GM21423 (cell line): Measurements from ENCODE around the gene MSH5.
A peak's percentile ranks its signal among the peaks of the same experiment; 100 is the strongest.

ENCODE experiments used
- ATAC-seq: cut with Tn5 transposase; IDR thresholded peaks from one replicate; pipeline ENCODE4 v1.9.1; 2021; ENCODE audit warnings: mild to moderate bottlenecking, moderate library complexity; ENCODE audit not compliant: unreplicated experiment

MSH5 gene

DNA sequence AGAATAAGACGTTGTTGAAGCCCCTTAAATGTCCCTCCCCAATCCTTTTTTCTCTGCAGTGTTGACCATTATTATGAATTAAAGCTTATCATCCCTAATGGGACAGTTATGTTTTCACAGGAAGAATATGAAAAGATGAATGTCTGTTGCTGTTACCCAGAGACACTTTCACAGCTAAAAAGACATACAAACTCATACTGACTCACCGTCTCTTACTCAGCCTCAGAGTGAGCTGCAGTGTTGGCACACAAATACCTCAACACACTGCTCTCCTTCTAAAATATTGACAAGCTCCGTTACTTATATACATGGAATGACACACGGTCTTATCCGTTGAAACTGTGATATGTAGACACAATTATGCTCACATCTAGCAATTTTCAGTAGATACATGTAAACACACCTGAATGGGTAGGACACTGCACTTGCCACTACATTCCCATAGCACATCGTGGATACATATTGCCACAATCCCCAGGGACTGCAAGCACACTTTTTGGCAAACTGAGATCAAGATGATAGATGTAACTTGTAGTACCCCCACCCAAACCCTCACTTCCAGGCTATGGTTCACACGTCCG lies 13.0 kb downstream of the MSH5 start:
- no peak for ATAC-seq

DNA sequence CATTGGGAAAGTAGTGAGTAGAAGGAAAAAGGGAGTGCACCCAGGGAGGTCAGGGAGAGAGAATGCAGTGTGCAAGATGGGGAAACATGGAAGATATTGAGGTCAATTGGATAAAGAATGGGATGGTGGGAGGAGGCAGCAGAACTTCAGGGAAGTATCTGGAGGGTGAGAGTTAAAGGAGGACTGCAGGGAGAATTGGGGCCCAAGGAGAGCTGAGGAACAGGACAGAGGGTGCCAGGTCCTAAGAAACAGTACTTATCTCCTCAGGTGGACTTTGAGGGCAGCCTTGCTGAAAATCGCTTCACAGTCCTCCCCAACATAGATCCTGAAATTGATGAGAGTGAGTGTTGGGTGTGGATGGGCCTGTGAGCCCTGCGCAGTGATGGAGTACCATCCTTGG lies 18.5 kb downstream of the MSH5 start:
- ATAC-seq: no peak

DNA sequence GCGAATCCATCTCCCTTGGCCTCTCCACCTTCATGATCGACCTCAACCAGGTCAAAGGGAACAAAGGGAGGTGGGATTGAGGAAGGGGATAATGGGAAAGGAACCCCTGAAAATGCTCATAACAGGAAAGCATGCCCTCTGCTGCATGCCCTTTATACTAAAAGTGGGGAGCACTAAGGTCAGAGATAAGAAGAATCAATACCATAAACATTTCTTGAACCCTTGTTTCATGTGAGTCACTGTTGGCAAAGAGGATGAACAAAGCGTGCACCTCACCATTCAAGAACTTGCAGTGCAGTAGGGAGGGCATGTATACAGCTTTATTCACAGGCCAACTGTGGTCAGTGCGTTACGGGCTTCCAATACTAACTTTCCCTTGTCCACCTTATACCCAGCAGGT lies 21.0 kb downstream of the MSH5 start:
- ATAC-seq: no peak

DNA sequence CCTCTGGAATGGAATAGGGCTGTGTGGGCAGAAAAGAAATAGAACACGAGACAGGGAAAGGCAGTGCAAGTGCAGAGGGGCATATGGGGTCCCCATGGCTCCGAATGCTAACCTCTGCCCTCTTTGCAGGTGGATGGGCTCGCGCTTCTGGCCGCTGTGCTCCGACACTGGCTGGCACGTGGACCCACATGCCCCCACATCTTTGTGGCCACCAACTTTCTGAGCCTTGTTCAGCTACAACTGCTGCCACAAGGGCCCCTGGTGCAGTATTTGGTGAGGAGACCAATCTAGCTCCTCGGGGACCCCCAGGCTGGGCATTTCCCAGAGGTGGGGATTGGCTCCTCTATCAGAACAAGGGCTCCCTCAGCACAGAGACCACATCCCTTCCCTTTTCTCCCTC lies 21.5 kb downstream of the MSH5 start:
- no peak for ATAC-seq

DNA sequence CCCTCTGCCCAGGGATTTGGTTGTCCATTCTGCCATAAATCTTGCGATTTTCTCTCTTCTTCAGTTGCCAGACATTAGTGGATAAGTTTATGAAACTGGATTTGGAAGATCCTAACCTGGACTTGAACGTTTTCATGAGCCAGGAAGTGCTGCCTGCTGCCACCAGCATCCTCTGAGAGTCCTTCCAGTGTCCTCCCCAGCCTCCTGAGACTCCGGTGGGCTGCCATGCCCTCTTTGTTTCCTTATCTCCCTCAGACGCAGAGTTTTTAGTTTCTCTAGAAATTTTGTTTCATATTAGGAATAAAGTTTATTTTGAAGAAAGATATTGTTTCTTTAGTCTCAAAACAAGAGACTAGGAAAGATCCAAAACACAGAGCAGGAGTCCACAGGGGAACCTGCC lies 22.6 kb downstream of the MSH5 start, which contains the start of gene SAPCD1:
TSS of gene SAPCD1 (plus strand) at position 301 of the 400 bp plus-strand sequence. CDS start 399 bp downstream, outside the sequence.
- ATAC-seq: no peak

DNA sequence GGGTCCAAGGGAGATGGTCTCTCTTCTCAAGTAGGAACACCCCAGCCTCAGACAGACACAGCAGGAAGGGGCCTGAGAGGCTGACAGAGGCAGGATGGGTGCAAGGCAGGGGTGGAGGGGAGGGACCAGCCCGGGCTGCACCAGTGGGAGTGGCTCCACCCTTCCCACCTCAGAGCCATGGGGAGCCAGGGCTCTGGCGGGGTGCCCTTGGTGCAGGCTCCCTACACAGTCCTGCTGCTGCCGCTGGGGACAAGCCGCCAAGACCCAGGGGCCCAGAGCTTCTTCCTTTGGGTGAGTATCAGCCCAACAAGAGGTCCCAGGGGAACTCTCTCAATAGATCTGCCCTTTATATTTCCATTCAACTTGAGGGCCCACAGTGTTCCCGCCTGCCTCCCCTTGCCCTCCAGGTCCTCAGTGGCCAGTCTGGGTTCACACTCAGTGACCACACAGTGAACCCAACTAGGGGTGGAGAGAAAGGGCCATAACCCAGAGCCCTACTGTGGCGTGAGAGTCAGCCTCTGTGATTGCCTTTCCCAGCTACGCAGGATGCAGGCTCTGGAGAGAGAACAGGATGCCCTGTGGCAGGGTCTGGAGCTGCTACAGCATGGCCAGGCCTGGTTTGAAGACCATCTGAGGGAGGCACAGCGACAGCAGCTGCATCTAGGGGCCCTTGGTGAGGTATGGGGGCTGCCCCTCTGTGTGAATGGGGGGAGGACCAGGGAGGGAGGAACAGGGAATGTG lies 23.2 kb downstream of the MSH5 start:
- ATAC-seq: no peak

DNA sequence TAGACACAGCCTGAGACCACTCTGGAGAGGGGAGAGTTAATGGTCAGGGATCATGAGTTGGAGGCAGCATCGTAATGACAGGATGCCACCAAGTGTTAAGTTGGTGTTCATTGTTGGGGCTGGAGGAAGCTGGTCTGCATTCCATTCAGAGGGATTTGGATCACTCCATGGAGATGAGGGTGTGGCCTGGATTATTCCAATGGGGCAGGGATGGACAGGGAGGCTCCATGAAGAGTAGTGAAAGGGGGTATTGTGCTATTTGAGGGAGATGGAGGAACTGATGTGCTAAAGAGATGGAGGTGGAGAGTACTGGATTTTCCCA lies 23.8 kb downstream of the MSH5 start:
- ATAC-seq: no peak

DNA sequence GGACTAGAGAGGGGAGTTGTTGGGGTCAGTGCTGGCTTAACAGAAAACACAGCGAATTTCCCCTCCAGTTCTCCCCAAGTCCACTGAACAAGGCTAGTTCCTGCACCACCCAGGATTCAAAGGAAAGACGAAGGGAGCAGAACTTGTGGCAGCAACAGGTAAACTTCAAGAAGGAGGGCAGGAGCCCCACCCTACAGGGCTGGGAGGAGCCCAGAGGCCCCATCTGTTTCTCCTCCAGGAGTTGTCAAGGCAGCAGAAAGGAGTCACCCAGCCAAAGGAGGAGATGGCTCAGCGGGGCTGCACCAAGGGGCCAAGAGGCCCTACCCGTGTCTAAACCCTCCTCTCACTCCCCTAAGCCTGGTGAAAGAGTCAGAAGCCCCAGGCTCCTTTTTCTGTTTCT lies 24.4 kb downstream of the MSH5 start:
- ATAC-seq: no peak

DNA sequence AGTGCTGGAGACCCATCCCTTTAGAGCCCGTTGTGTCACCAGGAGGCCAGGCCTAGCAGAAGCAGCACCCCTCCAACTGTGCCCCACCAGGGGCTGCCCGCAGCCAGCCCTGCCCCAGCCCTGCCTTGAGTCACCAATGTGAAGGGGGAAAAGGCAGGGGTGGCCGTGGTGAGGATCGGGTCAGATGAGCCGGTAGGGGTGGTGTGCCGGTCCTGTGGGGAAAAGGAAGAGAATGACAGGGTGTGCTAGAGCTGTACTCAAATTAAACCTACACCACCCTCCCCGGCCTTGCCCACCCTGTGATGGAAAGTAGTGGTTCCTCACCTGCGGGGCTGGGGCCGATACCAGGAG lies 25.7 kb downstream of the MSH5 start:
- no peak for ATAC-seq

DNA sequence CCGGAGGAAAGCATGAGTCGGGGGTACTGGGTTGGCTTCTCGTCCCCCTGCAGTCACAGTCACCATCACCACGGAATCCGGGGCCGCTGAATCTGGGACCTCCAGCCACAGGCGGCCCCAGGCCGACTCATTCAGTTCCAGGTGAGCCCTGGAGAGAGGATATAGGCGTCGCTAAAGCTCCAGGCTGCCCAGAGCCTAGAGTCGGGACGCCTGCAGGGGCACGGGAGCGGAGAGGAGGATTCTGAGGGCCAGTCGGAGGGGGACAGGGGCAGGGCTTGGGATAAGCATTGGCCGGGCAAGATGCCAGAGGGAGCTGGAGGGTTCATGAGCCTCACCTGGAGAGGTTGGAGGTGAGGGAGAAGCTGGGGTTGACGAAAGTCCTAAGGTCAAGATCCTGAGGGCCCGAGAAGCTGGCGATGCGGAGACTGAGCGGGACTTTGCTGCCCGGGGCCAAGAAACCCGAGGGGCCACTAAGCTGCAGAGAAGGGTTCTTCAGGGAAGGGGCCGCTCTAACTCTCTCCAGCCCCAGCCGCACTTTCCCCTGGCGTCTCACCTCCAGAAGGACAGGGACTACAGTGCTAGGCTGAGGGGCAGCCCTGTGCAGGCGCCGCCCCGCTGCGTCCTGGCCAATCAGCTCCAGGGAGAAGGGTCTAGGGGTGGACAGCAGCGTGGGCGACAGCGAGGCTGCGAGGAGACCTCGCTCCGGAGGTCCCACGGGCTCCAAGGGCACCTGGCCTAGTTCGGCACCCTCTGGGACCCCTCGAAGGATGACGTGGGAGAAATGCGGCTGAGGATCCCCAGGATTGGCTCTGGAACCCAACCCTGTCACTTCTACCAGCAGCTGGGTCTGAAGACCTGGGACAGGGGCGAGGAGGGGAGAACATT lies 26.3 kb downstream of the MSH5 start:
- no peak for ATAC-seq

DNA sequence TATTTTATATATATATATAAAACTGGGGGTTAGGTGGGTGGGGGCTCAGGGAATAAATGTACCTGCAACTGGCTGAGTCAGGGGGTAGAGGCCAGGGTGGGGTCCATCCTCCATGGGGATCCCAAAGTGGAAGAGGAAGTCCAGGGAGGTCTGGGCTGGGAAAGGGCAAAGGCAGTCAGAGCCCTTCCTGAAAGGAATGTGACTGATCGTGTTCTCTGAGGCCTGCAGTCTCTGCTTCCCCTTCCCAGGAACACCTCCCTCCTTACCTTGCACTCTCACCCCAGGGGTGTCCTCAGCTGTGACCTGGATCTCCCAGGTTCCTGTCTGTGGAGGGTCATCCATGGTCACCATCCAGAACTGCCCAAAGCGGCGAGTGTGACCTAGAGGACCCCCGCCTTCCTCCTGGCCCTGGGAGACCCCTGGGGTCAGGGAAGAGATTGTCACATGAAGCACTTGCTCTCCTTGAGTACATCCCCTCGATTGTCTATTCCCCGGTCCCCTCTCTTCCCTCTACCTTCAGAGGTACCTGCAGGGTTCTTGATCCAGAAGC lies 27.4 kb downstream of the MSH5 start:
- ATAC-seq: no peak

DNA sequence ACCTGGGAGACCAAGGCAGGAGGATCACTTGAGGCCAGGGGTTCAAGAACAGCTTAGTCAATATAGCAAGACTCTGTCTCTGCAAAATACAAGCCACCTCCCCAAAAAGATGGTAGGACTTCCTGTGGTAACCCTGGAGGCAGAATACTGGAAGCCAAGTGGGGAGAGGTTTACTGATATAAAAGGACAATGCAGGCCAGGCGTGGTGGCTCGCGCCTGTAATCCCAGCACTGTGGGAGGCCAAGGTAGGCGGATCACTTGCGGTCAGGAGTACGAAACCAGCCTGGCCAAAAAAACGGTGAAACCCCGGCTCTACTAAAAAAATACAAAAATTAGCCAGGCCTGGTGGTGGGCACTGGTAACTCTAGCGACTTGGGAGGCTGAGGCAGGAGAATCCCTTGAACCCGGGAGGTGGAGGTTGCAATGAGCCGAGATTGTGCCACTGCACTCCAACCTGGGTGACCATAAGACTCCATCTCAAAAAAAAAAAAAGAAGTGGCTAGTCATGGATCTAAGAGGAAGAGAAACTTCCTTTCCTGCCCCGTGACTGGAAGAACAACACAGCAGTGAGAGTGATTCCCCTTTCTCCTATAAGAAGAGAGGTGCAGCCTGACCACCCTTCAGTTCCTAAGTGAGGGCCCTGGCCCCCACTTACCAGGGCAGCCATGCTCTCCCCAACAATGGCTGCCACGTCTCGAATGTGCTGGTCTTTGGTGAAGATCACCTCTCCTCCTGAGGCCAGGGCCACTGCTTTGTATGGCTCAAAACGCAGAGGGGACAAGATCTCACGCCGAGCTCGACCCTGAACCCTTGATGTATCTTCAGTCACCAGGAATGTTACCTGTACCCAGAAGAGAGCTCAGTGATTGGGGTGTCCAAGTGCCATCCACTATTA lies 28.8 kb downstream of the MSH5 start:
- no peak for ATAC-seq

DNA sequence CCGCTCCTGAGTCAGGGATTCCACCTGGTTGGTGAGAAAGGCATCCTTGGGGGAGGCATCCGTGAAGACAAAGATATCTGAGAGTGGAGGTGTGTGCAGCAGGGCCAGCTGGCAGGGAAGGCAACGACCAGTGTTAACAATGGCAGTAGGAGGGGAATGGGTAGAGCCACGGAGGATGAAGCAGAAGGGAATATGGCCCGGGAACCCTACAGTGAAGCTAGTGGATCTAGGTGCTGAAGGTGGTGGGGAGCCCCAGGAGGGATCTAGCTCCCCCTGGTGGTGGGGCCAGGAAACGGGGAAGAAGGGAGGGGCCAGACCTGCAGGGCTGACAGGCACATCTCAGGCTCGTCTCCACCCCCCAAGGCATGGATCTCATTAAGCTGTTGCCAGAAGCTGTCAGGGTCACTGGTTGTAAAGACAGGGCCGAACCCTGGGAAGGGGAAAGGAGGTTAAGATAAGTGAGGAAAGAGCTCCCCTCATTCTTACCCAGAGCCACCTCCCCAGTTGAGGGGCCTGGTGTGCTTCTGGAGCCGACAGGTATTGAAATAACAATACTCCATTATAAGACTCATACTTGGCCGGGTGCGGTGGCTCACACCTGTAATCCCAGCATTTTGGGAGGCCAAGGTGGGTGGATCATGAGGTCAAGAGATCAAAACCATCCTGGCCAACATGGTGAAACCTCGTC lies 30.0 kb downstream of the MSH5 start:
- no peak for ATAC-seq

DNA sequence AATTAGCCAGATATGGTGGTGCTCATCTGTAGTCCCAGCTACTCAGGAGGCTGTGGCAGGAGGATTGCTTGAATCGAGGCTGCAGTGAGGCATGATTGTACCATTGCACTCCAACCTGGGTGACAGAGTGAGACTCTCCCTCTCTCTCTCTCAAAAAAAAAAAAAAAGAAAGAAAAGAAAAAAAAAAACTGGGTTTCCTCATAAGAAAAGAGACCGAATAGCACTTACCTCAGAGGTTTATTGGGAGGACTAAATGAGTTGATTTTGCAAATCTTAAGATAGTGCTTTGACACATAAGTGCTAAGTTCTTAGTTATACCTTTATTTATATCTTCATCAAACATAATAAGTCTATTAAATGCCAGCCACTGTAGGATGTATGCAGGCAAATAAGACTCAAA lies 31.1 kb downstream of the MSH5 start:
- ATAC-seq: no peak

DNA sequence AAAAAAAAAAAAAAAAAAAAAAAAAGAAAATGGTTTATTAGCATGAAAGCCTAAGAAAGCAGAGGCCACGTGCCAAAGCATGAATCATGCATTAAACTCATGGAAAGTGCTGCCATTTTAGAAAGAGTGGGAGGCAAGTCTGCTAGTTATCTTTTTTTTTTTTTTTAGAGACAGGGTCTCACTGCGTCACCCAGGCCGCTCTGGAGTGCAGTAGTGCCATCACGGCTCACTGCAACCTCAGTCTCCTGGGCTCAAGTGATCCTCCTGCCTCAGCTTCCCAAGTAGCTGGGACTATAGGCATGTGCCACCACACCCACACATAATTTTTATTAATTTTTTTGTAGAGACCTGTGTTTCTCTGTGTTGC lies 32.2 kb downstream of the MSH5 start:
- no peak for ATAC-seq

DNA sequence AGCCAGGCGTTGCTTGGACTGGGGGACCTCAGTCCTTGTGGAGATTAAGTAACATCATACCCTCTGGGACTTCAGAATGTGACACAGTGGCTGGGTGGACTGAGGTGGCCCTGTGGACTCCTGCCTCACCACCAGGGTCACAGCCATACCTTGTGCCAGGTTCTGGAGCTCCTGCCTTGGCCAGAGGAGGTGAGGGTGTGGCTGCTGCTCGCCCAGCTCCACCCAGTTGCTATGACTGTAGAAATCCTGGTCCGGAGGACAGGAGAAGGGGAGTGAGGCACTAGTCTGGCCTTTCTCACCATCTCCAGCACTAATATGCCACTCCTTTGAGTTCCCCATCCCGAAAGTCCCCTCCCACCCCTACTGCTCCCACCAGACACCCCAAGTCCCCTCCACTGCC lies 35.4 kb downstream of the MSH5 start:
- no peak for ATAC-seq

DNA sequence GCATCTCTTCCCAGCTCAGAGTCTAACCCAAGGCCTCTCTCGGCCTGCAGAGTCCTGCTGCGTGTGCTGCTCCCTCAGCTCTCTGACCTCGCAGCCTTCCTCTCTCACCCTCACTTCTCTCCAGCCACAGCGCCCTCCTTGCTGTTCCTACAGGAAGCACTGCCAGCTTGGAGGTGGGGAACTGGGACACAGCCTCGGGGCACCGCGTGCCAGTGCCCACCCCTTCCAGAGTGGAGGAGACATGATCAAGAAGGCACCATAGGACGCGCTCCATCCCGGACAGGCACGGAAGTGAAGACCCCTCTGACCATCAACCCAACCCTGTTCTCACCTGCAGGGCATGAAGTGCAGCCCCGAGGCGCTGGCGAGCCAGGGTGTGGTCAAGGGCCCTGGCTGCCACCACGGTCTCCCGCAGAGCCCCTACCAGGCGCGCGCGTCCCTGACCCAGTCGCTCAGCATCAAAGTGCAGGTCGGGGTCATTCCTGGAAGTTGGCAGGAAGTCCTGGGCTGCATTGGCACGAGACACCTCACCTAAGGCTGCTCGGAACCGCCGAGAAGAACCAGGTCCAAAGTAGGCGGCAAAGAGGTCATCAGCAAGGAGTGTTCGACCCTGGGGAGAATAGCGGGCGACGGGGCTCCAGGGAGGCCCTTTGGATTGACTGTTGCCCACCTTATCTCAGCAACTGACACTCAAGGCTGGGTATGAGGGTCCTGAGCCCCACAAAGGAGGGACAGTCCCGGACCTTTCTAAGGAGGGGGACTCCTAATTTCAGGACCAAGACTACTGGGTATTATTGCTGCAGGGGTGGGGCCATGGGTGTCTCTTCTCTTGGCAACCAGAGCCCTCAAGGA lies 36.1 kb downstream of the MSH5 start:
- no peak for ATAC-seq

DNA sequence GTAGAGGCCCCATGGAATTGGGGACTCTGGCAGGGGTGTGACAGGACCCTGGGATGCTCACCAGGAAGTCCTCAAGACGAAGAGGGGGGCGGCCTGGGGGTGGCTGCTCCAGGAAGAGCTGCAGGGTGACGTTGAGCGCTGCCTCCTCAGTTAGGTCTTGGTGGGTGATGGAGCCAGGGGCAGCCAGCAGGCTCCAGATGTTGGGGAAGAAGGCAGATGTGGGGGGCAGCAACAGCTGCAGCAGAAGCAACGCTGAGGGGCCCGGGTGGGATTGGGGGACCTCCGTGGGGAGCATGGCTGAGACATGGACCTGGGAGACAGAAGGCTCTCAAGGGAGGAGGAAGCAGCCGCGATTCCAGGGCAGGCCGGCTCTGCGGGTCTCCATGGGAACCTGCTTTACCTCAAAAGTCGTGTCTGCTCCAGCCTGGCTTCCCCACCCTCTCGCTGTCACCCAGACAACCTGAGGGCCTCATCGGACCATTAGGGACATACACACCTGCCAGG lies 36.7 kb downstream of the MSH5 start:
- ATAC-seq: no peak

DNA sequence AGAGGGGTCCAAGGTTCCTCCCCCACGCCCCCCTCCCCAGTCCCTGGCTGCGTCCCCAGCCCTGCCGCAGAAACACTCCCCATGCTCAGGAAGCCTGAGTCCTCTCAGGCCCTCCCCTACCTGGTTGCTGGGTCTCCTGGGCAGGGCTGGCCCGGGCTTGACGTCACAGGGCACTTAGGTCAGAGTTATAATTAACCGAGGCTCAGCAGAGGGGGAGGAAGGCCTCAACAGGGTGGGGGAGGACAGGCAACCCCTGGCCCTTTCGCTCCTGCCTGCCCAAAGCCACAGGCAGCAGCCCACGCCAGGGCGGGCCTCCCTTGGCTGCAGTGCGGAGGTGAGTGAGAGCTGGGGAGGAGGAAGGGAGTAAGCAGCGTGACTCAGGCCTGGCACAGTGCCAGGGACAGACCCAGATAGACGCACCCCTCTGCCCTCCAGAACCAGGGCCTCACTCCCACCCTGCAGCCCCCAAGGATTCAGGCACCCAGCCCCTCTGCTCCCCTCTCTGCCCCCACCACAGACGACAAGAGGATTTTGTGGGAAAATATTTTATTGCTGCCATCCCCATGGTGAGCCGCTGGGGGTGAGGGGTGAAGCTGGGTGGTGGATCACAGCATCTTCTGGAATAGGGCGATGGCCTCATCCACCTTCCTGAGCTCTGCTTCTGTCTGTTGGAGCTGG lies 37.3 kb downstream of the MSH5 start, which contains the start of gene VWA7:
TSS of gene VWA7 (minus strand) at position 340 of the 678 bp plus-strand sequence. CDS start 549 bp downstream, outside the sequence.
- peak; percentile 54 for ATAC-seq
